ENCODE results near the gene TTLL8. TPM values are rescaled to one million over a fixed set of nuclear protein-coding genes. Genes with fewer than 3 reads are reported as not detected.

Gene TTLL8
- total RNA-seq, 1 donor from 2014 or later = not detected

DNA sequence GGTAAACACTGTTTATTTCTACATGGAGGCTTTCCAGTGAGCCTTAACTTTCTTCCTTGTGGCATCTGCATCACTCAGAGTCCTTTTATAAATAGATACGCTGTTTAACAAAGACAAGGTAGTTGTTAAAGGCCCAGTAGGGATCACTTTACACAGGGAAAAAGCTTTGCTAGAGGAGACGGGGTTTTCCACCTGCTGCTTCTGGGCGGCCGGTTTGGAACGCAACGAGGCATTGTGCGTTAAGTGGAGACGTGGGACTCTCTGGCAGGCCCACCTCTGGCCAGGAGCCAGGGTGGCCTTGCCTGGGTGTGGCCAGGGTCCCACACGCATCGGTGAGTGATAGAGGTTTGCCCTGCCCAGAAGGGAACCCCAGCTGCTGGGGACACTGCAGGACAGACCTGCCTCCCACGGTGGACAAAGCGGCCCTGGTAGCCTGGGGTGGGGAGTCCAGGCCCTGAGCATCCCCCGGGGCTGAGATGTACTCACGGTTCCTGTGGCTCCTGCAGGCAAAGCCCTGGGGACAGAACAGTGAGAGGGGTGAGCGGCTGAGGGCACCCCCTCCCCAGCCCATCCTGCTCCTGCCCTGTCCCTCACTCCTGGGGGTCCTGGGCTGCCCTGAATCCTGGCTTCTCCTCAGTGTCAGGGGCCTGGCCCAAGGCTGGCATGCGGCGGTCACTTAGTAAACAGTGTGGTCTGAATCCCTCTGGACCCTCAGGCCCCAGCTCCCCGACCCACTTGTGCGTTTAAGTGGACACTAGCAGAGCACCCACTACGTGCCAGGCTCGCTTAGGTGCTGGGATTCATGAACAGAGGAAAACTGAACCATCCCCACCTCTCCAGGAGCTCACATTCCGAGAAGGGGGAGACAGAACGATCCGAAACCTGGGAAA is 49.7 kb downstream of the TTLL8 start:
- no peaks in the 10 kb centered on the region for H3K4me1 Mint-ChIP-seq (ENCODE audit: low read depth, unreplicated experiment)
- H3K4me3 Mint-ChIP-seq (ENCODE audit: unreplicated experiment) = no peak overlapping the region
- H3K27me3 Mint-ChIP-seq (ENCODE audit: unreplicated experiment) = peaks cover 13% of the 10 kb centered on the region
- H3K9me3 Mint-ChIP-seq (ENCODE audit: unreplicated experiment) = peaks cover 1% of the 10 kb centered on the region
- H3K27ac Mint-ChIP-seq (ENCODE audit: unreplicated experiment) = no peak overlapping the region
- no peaks in the 10 kb centered on the region for H3K36me3 Mint-ChIP-seq (ENCODE audit: unreplicated experiment)
- no peak for DNase-seq
- no peak for TF ChIP-seq CTCF (IDR thresholded peaks at IDR 0.05; ENCODE audit: partially characterized antibody, unreplicated experiment)

- TF ChIP-seq CTCF (IDR thresholded peaks at IDR 0.05; ENCODE audit: partially characterized antibody, unreplicated experiment) = no peak
- Mint-ChIP-seq H3K27me3 (ENCODE audit: unreplicated experiment) (peaks cover 15% of the 10 kb centered on the region), H3K4me3 (ENCODE audit: unreplicated experiment) (no peak overlapping the region), H3K36me3 (ENCODE audit: unreplicated experiment) (no peaks in the 10 kb centered on the region), H3K9me3 (ENCODE audit: unreplicated experiment) (peaks cover 4% of the 10 kb centered on the region), H3K4me1 (ENCODE audit: low read depth, unreplicated experiment) (no peaks in the 10 kb centered on the region), H3K27ac (ENCODE audit: unreplicated experiment) (no peak overlapping the region)
- DNase-seq = no peak
Observed at GRCh38 chr22:50007057-50007511, 51.0 kb downstream of the TTLL8 start.

DNA sequence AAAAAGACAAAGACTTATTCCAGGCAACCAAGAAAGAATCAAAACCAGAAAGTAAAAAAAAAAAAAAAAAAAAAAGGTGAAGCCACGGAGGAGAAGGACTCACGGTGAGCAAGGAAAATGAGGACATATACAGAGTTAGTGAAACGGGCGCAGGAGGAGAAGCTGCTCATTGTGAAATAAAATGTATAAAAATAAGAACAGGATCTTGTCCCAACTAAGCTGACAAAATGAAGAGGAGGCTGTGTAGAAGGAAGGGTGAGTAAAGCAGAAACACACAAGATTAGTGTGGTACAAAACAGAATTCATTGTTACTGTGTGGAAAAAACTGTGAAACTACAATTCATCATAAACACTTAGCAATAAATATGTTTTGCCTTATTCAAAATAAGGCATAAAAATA is 53.2 kb downstream of the TTLL8 start:
- no peak for DNase-seq
- Mint-ChIP-seq H3K36me3 (ENCODE audit: unreplicated experiment) (no peaks in the 10 kb centered on the region), H3K27ac (ENCODE audit: unreplicated experiment) (no peak overlapping the region), H3K9me3 (ENCODE audit: unreplicated experiment) (peaks cover 5% of the 10 kb centered on the region), H3K4me1 (ENCODE audit: low read depth, unreplicated experiment) (no peaks in the 10 kb centered on the region), H3K27me3 (ENCODE audit: unreplicated experiment) (peaks cover 13% of the 10 kb centered on the region), H3K4me3 (ENCODE audit: unreplicated experiment) (no peak overlapping the region)
- no peak for TF ChIP-seq CTCF (IDR thresholded peaks at IDR 0.05; ENCODE audit: partially characterized antibody, unreplicated experiment)

DNA sequence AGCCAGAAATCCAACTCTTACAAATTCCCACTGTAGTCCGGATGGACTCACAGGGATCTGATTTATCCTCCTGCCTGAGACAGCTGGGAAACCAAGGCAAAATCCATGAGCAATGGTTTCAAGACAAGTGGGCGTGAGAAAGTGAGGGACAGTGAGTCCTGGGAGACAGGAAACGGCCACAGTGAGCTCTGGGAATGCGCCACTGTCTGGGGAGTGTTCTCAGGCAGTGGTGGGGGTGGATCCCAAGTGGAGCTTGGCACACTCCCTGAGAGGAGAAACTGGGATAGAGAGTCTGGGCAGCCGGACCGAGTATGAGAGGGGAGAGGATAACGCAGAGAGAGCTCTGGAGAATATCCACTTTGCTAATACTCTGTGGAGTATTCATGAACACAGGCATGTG is 55.3 kb downstream of the TTLL8 start:
- Mint-ChIP-seq H3K9me3 (ENCODE audit: unreplicated experiment) (peaks cover 7% of the 10 kb centered on the region), H3K4me1 (ENCODE audit: low read depth, unreplicated experiment) (no peaks in the 10 kb centered on the region), H3K27me3 (ENCODE audit: unreplicated experiment) (peaks cover 15% of the 10 kb centered on the region), H3K4me3 (ENCODE audit: unreplicated experiment) (no peak overlapping the region), H3K36me3 (ENCODE audit: unreplicated experiment) (no peaks in the 10 kb centered on the region), H3K27ac (ENCODE audit: unreplicated experiment) (no peak overlapping the region)
- no peak for TF ChIP-seq CTCF (IDR thresholded peaks at IDR 0.05; ENCODE audit: partially characterized antibody, unreplicated experiment)
- no peak for DNase-seq

Measured in glutamatergic neuron (in vitro differentiated cells).